AG09319 (cell line): ENCODE results near the gene SCN3B.
A peak's percentile ranks its signal among the peaks of the same experiment; 100 is the strongest.

Experiments
- DNase-seq: peaks from one replicate; pipeline ENCODE4 v3.0.0-alpha.2; 2010; ENCODE audit warnings: low read depth; ENCODE audit errors: extremely low read depth
- CTCF ChIP-seq: IDR thresholded peaks from 2 replicates; pipeline ENCODE4 v1.5.1; 2011; ENCODE audit warnings: low read depth, mild to moderate bottlenecking, inconsistent platforms, low read length, moderate library complexity

SCN3B gene

GRCh38 chr11:123641495-123641840 is 13.0 kb downstream of the SCN3B start:
- no peak for TF ChIP-seq CTCF
- DNase-seq: no peak

- no peak for DNase-seq
These were observed 13.5 kb downstream of the SCN3B start for GRCh38 chr11:123640677-123641494.

GRCh38 chr11:123640029-123640428 is 14.4 kb downstream of the SCN3B start:
- no peak for DNase-seq
- TF ChIP-seq CTCF: no peak

More at GRCh38 chr11:123640677-123641494, 13.5 kb downstream of the SCN3B start:
- TF ChIP-seq CTCF: peak; percentile 79

GRCh38 chr11:123630126-123630608 is 24.3 kb downstream of the SCN3B start:
- no peak for DNase-seq
- no peak for TF ChIP-seq CTCF

GRCh38 chr11:123628936-123629683 is 25.3 kb downstream of the SCN3B start:
- no peak for DNase-seq
- no peak for TF ChIP-seq CTCF

GRCh38 chr11:123624974-123625373 is 29.4 kb downstream of the SCN3B start:
- no peak for DNase-seq
- TF ChIP-seq CTCF: no peak

GRCh38 chr11:123622576-123622975 is 31.8 kb downstream of the SCN3B start:
- no peak for TF ChIP-seq CTCF
- DNase-seq: no peak
